NCI-H146 treated with DMSO at 0.1 percent for 48 hours (cell line): ENCODE data around the gene PLA2G2C.
"Not testable (repeated sequence)": the region's sequence is repeated elsewhere in the genome, so short reads cannot be mapped to it uniquely, and the experiment has no call there.

Source experiments
- DNase-seq: peaks from one replicate; lab custom pipeline; 2025; ENCODE audit not compliant: unreplicated experiment; lab: John Stamatoyannopoulos, UW

PLA2G2C gene, protein sequence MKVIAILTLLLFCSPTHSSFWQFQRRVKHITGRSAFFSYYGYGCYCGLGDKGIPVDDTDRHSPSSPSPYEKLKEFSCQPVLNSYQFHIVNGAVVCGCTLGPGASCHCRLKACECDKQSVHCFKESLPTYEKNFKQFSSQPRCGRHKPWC

DNA sequence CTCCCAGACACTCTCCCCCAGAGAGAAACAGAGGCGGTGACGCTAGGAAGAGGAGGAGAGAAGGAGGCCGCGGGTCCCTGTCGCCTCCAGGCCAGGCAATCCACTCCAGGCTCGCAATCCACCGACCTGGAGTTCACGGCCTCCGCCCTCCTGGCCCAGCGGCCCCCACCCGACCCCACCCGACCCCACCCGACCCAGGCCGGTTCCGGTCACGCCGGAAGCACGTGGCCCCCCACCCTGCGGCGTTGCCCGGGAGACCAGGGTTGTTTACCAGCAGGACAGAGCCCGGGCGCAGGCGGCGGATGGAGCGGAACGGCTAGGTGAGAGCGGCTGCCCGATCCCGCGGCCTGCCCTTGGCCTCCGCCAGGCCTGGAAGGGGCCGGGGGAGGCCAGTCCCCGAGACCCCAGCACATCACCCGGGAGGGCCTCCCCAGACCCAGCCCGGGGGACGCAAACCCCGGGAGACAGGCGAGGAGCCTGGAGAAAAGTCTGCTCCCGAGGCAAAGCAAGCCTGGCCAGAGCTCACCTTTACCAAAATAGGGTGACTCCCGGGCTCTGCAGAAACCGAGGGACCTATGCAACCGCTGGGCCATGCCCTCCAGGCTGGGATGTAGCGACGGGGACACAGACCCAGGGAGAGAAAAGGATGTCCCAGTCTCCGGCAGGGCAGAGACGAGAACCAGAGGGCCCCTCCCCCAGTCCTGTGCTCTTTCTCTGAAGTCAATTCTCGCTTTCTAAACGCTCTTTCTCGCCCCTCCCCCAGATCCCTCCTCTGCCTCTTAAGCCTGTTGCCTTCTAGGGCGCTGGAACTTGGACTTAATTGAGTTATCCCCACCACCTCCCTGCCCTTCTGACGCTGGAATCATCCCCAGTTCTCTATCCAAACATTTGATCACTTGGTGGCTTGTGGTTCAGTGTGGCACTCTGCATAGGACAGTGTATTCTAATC is at the start of gene PLA2G2C, which contains the start of gene UBXN10:
TSS of gene PLA2G2C (minus strand) at position 685 of the 949 bp plus-strand sequence. CDS start 9,155 bp downstream, outside the sequence.
TSS of gene UBXN10 (plus strand) at position 263 of the 949 bp plus-strand sequence. CDS start 4,466 bp downstream, outside the sequence.
- no peak for DNase-seq

DNA sequence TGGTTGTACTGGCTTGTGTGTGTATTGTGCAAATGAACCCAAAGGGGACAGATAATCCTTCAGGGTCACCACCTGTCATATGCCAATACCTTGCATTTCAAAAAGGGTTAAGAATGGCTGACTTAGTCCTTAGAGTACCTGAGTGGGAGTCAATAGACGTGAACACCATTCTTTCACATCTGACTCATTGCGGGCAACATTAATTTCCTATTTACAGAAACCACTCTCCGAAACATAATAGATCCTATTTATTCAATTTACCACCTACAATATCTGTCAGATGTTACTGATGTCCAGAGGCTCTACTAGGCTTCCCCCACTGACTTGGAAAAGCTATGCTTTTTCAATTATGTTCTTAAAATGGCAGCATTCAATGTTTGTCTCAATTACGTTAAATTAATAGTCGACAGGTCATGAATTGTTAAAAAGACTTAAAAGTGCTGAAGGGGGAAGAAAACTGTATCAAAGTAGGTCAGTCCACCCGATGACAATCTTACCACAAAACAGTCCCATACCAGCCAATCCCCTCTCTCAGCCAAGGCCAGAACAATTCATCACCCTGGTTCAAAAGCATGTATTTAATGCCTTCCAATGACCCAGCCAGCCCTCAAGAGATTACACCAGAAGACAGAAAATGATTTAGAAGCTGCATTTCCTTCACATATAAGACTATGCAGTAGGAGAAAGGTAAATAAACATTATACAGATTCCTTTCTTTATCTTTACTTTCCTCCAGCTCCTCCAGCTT is 48.6 kb upstream of the PLA2G2C start:
- no peak for DNase-seq

DNA sequence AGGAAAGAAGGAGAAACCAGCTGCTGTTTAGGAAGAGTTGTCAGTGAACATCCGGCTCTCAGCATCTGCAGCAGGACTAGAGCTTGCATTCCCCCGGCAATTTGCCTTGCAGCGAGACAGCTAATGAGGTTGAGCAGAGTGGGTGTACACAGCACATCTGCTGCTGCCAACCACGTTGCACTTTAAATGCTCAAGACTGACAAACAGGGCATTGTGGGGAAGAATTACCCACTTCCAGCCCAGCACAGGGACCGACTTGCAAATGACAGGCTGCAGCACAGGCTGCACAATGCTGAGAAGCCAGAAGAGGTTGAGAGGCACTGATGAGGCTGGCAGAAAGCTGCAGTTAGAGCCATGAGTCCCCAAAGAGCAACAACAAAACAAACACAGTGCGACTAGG is 47.5 kb upstream of the PLA2G2C start:
- no peak for DNase-seq

DNA sequence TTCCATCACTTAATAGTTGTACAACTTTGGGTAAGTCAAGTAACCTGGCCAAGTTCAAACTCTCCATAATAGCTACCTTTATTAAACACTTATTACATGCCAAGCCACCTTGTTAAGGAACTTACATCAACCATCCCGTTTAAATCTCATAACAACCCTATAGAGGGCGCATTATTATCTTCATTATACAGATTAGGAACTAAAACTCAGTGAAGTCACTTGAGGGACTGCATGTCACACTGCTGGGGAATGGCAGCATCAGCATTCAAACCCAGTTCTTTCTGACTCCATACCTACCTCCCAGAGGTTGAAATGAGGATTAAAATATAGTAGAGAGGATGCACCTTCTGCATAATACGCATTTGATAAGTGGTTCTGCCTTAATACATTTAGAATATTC is 47.1 kb upstream of the PLA2G2C start:
- DNase-seq, result no peak

DNA sequence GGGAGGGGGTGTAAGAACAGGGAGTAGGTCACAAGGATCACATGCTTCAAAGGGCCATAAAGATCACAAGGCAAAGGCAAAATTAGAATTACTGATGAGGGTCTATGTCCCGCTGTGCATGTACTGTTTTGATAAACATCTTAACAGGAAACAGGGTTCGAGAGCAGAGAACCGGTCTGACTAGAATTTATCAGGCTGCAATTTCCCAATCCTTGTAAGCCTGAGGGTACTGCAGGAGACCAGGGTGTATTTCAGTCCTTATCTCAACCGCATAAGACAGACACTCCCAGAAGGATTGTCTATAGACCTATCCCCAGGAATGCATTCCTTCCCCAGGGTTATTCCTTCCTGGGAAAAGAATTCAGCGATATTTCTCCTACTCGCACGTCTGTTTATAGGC is 46.2 kb upstream of the PLA2G2C start:
- DNase-seq, result not testable (repeated sequence)

DNA sequence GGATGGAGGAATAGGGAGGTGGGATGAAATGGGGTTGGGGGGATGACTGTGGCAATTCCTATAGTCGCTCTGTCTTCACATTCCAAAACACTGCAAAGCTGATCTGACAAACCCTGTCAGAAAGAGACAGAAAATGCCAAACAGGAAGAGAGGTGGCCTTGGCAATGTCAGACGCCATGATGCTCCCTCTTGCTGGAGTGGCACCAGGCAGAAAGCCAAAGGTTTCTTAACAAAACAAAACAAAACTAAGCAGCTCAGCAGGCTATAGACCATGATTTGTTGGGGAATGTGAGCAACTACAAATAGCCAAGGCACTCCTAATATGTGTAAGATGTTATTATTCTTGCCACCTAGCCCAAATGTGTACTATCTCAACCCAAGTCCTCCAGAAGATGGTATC is 42.9 kb upstream of the PLA2G2C start:
- no peak for DNase-seq

DNA sequence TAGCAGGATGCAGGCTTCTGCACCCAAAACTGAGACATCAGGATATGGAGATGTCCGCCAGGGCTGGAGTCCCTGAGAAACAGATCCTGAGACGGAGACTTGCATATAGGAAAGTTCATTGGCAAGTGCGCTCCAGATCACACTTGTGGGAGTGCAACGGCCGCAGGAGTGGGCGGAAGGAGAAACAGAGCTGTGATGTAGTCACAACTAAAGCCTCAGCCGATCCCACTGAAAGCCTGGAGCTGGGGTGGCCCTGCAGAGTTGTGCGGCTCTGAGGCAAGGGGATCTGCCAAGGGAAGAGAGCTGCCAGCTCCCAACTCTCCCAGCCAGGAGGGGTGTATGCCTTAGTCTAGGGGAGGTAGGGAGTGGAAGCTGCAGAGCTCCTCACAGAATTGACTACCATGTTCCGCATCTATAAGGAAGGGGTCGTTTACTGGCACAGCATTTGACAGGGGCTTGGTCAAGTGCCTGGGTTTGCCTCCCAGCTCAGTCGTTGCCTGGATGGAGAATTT is 42.1 kb upstream of the PLA2G2C start:
- no peak for DNase-seq

DNA sequence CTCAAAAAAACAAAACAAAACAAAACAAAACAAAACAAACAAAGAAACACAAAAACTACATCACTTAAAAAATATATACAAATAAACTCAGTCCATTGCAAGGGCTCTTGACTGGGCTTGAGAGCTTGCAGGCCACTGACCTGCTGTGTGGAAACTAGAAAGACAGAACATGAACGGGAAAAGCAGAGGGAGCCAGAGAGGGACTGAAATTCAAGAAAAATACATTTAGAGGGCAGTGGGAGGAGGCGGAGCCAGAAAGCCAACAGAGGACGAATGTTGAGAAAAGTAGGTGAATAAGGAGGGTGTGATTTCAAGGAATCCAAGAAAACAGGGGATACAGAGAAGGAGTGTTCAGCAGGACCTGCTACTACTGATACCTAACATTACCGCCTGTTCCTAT is 41.4 kb upstream of the PLA2G2C start:
- no peak for DNase-seq

DNA sequence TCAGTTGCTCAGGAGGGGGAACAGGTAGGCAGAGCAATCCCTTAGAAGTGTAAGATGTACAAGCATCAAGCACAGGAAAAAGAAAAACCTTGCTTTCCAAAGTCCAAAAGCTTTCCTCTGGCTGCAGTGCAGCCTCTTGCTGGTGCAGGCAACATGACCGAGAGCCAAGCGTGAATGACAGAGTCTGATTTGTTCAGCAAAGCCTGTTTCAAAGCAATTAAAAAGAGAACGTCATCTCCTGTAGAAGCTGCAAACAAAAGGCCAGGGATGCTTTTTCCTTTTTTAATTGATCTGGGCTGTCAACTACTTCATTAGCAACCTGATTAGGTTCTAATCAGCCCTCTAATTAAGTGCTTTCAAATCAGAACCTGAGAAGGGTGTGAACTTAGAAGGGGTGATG is 38.2 kb upstream of the PLA2G2C start:
- DNase-seq, result no peak

DNA sequence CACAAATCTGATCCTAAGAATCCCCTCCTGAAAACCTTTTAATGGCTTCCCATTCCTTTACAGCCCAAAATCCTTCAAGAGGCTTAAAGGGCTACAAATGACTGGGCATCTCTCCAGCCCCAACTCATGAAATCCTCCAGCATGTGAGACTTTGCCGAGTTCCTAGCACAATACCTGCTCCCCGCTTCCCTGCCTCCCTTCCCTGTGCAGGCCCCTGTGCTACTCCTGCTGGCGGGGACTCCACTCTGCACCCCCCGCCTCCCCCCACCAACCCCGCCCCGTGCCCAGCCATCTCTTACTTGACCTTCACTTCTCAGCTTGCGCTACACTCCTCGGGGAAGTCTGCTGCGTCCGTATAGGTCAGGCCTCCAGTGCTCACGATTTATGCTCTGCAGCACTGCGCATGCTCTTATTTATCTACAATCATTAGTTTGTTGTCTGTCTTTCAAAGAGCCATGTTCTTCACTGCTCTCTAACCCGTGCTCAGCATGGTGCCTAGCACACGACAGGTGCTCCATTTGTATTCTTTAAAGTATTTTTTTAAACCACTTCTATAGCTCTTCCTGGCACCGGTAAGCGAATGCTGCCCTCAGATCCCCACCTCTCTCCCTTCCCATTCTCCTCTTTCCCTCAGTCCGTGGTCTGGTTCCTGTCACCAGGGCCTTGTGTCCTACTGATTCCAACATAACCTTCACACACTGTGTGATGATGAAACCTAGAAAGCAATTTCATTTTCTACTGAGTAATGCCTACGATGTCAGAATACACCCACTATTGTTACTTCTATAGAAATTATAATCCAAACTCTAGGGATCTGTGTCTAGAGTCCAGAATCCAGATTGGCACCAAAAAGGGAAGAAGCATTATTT is 37.5 kb upstream of the PLA2G2C start:
- no peak for DNase-seq

DNA sequence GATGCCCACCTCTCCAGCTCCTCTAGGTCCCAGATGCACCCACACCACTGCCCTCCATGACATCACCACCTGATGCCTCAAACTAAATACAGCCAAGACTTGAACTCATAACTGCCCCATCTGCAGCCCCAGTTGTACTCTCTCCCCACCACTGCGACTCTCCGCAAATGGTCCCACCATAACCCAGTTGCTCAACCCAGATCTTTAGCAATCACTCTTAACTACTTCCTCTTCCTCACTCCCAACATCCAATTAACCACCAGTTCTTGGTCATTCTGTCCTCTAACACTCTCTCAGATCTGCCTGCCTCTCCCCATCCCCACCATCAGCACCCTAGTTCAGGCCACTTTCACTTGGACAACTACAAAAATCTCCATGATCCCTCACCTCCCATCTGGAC is 36.8 kb upstream of the PLA2G2C start:
- DNase-seq, result no peak

DNA sequence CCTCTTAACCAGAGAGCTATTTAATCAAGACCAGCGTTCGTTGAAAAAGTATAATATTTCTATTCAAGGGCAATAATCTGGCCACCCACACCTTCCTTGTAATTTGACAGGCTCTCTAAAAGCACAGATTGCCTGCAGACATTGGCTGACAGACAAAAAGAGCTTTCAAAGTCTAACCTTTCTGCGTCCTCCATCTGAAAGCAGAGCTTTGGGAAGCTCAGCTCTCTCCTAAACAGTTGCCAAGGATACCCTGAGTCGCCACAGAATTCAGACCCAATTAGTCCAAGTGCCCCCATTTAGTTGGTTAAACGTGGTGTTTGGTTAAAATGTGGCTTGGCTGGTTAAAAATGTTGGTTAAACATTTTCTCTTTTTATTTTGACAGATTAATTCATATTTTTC is 33.7 kb upstream of the PLA2G2C start:
- DNase-seq, result no peak

DNA sequence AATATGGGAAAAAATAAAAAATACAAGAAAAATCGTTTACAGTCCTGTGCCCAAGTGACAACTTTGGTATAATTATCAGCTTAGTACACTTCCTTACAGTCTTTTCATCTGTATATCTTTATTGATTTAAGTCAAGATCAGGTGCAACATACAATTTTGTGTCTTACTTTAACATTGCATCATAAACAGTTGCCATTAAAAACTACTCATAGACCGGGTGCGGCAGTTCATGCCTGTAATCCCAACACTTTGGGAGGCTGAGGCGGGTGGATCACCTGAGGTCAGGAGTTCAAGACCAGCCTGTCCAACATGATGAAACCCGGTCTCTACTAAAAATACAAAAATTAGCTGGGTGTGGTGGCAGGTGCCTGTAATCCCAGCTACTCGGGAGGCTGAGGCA is 32.7 kb upstream of the PLA2G2C start:
- DNase-seq, result not testable (repeated sequence)

DNA sequence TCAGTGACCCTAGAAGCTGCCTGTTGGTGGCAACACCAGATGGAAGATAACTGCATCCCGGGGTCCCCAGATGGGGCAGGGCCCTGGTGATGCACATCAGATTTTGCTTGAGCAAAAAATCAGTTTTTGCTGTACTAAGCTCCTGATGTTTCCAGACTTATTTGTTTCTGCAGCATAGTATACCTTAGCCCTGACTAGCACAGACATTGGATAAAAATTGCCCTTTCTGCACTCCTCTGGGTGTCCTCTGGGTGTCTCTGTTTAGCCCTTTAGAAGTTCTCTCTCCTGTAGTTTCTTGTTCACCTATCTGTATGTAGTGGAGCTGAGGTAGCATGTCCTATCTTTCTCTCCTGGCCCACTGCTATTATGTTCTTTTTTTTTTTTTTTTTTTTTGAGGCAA is 30.3 kb upstream of the PLA2G2C start:
- no peak for DNase-seq

DNA sequence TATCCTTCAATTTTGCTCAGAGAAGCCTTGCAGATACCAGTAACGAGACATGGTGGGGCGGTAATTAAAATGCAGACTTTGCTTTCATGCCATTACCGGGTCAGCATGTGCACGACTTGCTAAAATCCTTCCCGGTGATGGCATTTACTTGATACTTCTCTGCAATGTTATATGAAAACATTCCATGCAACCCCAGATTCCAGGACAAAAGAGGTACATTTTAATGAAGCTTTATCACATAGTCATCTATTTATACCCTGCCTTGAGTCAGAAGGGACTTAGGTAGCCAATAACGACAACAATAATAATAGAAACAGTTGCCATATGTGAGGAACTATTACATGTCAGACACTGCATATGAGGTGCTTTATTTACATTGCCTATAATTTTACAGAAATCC is 29.4 kb upstream of the PLA2G2C start:
- DNase-seq, result no peak

DNA sequence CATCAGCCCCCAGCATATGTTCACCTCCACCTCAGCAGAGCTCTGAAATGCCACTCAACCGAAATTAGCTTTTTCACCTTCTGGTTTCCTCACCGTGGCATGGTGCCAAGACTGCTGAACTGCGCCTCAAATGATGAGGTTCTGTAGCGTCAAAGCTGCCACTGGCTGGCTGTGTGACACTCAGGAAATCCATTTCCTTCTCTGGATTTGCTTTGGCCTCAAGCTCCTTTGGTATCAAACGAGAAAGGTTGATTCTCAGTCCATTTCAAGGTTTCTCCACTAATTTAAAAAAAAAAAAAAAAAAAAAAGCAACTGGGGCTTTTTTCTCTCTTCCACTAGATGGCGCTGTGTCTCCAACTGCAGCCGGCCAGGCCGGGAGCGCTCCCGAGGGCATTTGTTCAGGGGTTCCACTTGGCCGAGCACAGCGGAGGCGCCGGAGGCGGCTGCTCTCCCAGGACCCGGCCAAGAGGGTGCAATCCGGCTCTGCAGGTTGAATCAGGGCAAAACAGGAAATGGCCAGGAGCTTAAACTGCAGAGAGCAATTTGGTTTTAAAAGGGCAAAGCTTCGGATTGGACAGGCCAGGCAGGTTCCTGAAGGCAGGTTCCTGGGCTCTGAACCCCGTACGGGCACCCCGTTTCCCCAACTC is 26.5 kb upstream of the PLA2G2C start:
- peak; percentile 53 for DNase-seq

DNA sequence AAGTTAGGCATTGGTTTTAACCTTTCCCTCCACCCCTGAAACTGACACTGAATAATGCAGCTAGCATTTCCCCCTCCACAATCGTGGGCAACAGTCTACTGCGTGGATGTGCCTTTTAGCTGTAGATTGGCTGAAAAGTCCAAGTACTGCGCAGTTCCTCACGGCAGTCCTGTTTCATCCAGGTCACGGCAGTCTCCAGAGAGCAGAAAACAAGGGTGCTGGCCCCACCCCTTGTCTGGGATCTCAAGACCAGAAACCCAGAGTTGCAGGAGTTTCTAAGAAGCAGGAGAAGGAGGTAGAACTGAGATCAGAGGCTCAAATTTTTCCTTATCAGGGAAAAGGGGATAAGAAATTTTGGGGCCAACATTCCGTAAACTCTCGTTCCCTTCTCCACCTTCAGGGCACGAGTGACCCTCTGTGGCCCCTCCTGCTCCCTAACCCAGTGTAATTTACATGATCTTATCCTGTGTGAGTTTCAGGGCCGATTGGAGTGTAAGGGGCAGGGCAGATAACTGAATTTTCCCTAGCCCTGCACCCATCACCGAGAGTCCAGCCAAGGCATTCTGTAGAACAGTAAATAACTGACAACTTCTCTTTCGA is 25.9 kb upstream of the PLA2G2C start:
- DNase-seq, result no peak

DNA sequence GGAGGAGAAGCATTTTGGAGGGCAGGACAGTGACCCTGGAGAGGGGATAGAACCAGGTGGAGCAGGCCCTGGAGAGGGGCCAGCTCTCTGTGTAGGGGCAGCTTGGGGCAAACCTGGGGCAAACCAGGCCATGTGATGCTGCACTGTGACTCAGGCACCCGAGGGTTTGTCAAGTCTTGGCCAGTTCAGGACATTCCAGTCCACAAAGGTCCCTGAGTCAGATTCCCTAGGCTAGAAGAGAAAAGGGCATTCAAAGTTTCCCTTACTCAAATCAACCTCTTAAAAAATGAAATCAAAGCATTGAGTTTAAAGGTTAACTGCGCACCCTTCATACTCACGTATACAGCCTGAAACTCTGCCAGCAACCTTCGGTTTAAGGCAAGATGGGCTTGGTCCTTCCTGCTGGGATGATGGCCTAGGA is 25.2 kb upstream of the PLA2G2C start:
- no peak for DNase-seq

DNA sequence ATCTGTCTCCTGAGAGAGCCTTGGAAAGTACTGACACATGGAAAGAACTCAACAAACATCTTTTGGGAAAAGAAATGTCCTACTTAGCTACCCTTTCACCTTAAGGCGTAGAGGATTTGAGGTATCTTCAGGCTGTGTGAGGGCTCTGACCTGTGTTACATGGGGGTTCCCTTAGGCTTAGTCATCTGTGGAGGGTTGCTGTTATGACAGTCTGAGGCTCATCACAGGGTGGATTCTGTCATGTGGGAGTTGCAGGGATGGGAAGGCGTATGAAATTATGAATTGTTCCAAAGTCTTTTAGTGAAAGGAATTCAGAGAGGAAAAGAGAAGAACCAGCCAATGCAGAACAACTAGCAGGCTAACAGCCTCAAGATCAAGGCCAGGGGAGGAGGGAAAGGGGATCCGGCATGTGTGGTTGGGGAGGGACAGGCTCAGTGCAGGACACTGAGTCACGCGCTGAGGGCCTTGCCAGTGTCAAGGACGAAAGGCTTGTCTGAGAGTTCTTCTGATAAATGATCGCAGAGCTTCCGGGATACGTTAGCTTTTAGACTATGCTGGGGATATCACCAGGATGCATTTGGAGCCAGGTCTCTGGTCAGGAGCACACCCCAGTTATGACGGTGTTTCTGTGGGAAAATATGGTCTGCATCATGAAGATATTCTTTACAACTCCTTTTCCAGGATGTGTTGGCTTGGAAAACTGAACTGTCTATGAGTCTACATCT is 24.6 kb upstream of the PLA2G2C start:
- no peak for DNase-seq
